KBM-7 (cell line): ENCODE data around the gene CD300LD.
A peak's percentile ranks its signal among the peaks of the same experiment; 100 is the strongest.
"Not testable (repeated sequence)": the region's sequence is repeated elsewhere in the genome, so short reads cannot be mapped to it uniquely, and the experiment has no call there.

Source experiments
- DNase-seq: peaks from one replicate; pipeline ENCODE4 v3.0.0-alpha.2; 2015
- in situ Hi-C: fragments of 300-500 bp; cut with MboI; formaldehyde crosslinking; loops from 2 replicates; pipeline ENCODE4 v1.14.3; 2020; ENCODE audit warnings: low sequenced_read_pairs, low pct_unique_long_range_greater_than_20kb, mixed read lengths

The CD300LD gene

GRCh38 chr17:74592087-74592990, at the start of gene CD300LD:
TSS of gene CD300LD (minus strand) at chr17:74592283. CDS start at chr17:74592202, 81 bp downstream.
- DNase-seq: peak; percentile 33
- in situ Hi-C loops: no loop called here

GRCh38 chr17:74641224-74641957, 49.3 kb upstream of the CD300LD start:
- in situ Hi-C loops: no loop called here
- DNase-seq: no peak

GRCh38 chr17:74639704-74640151, 47.6 kb upstream of the CD300LD start:
- in situ Hi-C loops: no loop called here
- peak; percentile 69 for DNase-seq

- no peak for DNase-seq
- in situ Hi-C loops: no loop called here
Observed at GRCh38 chr17:74637926-74638325, 45.8 kb upstream of the CD300LD start.

- in situ Hi-C loops: no loop called here
- peak; percentile 21 for DNase-seq
Observed at GRCh38 chr17:74637265-74637664, 45.2 kb upstream of the CD300LD start.

- in situ Hi-C loops, DNase-seq: not testable (repeated sequence)
Observed at GRCh38 chr17:74636541-74637085, 44.5 kb upstream of the CD300LD start.

GRCh38 chr17:74635418-74635817, 43.3 kb upstream of the CD300LD start:
- no peak for DNase-seq
- in situ Hi-C loops: no loop called here

- in situ Hi-C loops: no loop called here
- DNase-seq: no peak
Observed at GRCh38 chr17:74633326-74633725, 41.2 kb upstream of the CD300LD start.

- in situ Hi-C loops: no loop called here
- no peak for DNase-seq
Observed at GRCh38 chr17:74632617-74633016, 40.5 kb upstream of the CD300LD start.

GRCh38 chr17:74631468-74632450, 39.7 kb upstream of the CD300LD start:
- DNase-seq: peak; percentile 96
- in situ Hi-C loops: no loop called here

- in situ Hi-C loops, DNase-seq: not testable (repeated sequence)
Observed at GRCh38 chr17:74630251-74630650, 38.2 kb upstream of the CD300LD start.

GRCh38 chr17:74625661-74626060, 33.6 kb upstream of the CD300LD start:
- in situ Hi-C loops: no loop called here
- no peak for DNase-seq

- in situ Hi-C loops: no loop called here
- DNase-seq: no peak
Observed at GRCh38 chr17:74624131-74624530, 32.0 kb upstream of the CD300LD start.

- in situ Hi-C loops: no loop called here
- no peak for DNase-seq
Observed at GRCh38 chr17:74623693-74624093, 31.6 kb upstream of the CD300LD start, which contains the start of gene CD300E. TSS of gene CD300E (minus strand) at chr17:74623738. CDS start at chr17:74623621, 117 bp downstream.

- DNase-seq: no peak
- in situ Hi-C loops: no loop called here
Observed at GRCh38 chr17:74619077-74619673, 27.1 kb upstream of the CD300LD start.

GRCh38 chr17:74618451-74618850, 26.4 kb upstream of the CD300LD start:
- in situ Hi-C loops: no loop called here
- no peak for DNase-seq

GRCh38 chr17:74616696-74617095, 24.6 kb upstream of the CD300LD start:
- in situ Hi-C loops: no loop called here

GRCh38 chr17:74612046-74612445, 20.0 kb upstream of the CD300LD start:
- in situ Hi-C loops: no loop called here
- DNase-seq: no peak

More at GRCh38 chr17:74616696-74617095, 24.6 kb upstream of the CD300LD start:
- no peak for DNase-seq
